HTERT RPE-1 (cell line): Measurements from ENCODE around the gene STK25.
"Not testable (repeated sequence)": the region's sequence is repeated elsewhere in the genome, so short reads cannot be mapped to it uniquely, and the experiment has no call there.

Experiments used
- in situ Hi-C: fragments of 300-500 bp; cut with MboI; formaldehyde crosslinking; loops from 4 replicates; pipeline ENCODE4 v1.14.3; 2020; ENCODE audit warnings: low sequenced_read_pairs

STK25 gene

GRCh38 chr2:241540401-241540770 lies 32.0 kb upstream of the STK25 start:
- in situ Hi-C loops = no loop called here

GRCh38 chr2:241539616-241540374 lies 31.4 kb upstream of the STK25 start:
- in situ Hi-C loops = no loop called here

GRCh38 chr2:241538838-241539615 lies 30.6 kb upstream of the STK25 start:
- in situ Hi-C loops = no loop called here

GRCh38 chr2:241535871-241536655 lies 27.7 kb upstream of the STK25 start:
- in situ Hi-C loops = no loop called here

GRCh38 chr2:241534701-241535375 lies 26.5 kb upstream of the STK25 start:
- in situ Hi-C loops = no loop called here

- in situ Hi-C loops = no loop called here
These were observed 25.9 kb upstream of the STK25 start for GRCh38 chr2:241534293-241534692.

GRCh38 chr2:241532733-241533601 lies 24.6 kb upstream of the STK25 start:
- in situ Hi-C loops = no loop called here

- in situ Hi-C loops = no loop called here
These were observed 23.8 kb upstream of the STK25 start for GRCh38 chr2:241532168-241532567.

- in situ Hi-C loops = no loop called here
These were observed 22.9 kb upstream of the STK25 start for GRCh38 chr2:241531161-241531722.

- in situ Hi-C loops = no loop called here
These were observed 22.2 kb upstream of the STK25 start for GRCh38 chr2:241530571-241530970.

GRCh38 chr2:241525818-241526780 lies 17.7 kb upstream of the STK25 start:
- in situ Hi-C loops = not testable (repeated sequence)

- in situ Hi-C loops = no loop called here
These were observed 14.1 kb upstream of the STK25 start for GRCh38 chr2:241522477-241522876.

GRCh38 chr2:241519669-241520068 lies 11.3 kb upstream of the STK25 start:
- in situ Hi-C loops = no loop called here

- in situ Hi-C loops = no loop called here
These were observed 8.9 kb upstream of the STK25 start for GRCh38 chr2:241517297-241517696.

GRCh38 chr2:241516520-241516965 lies 8.2 kb upstream of the STK25 start:
- in situ Hi-C loops = no loop called here

GRCh38 chr2:241514986-241515737 lies 6.8 kb upstream of the STK25 start:
- in situ Hi-C loops = no loop called here

GRCh38 chr2:241514553-241514952 lies 6.2 kb upstream of the STK25 start:
- in situ Hi-C loops = no loop called here
